Vagina (tissue), 2 donors: ENCODE results near the gene HACD1. TPM values are rescaled to one million over a fixed set of nuclear protein-coding genes. Genes with fewer than 3 reads are reported as not detected.

Experiments
- DNase-seq, 2 donors: peaks; one replicate each; pipeline ENCODE4 v3.0.0-alpha.2; 2017; ENCODE audit errors: extremely low spot score in 2 of 2
- H3K27ac ChIP-seq: fragments of 200-600 bp; sonication (generic); one replicate; pipeline ENCODE4 v1.5.1; 2019
- H3K27me3 ChIP-seq: fragments of 200-600 bp; sonication (generic); one replicate; pipeline ENCODE4 v1.5.1; 2019
- H3K36me3 ChIP-seq, 2 donors: fragments of 200-600 bp; sonication (generic); one replicate each; pipeline ENCODE4 v1.5.1; 2017 to 2019
- H3K4me1 ChIP-seq: fragments of 200-600 bp; sonication (generic); one replicate; pipeline ENCODE4 v1.5.1; 2019
- H3K4me3 ChIP-seq, 2 donors: fragments of 200-600 bp; sonication (generic); 1 replicate in 1 of 2; 2 replicates in 1 of 2; pipeline ENCODE4 v1.5.1; 2016 to 2019
- H3K9me3 ChIP-seq: fragments of 200-600 bp; sonication (generic); one replicate; pipeline ENCODE4 v1.5.1; 2019
- CTCF ChIP-seq, 3 experiments: fragments of 450-650 bp in 2 of 3; fragments of 200-600 bp in 1 of 3; sonication (generic) in 1 of 3; IDR thresholded peaks; one replicate each; pipeline ENCODE4 v1.5.1; 2017 to 2019; ENCODE audit warnings: antibody characterized with exemption in 3 of 3, mild to moderate bottlenecking in 2 of 3, moderate library complexity in 2 of 3
- POLR2A ChIP-seq, 2 donors: fragments of 450-650 bp; IDR thresholded peaks; one replicate each; pipeline ENCODE4 v1.6.1; 2017; ENCODE audit warnings: antibody characterized with exemption in 2 of 2, mild to moderate bottlenecking in 2 of 2, moderate library complexity in 2 of 2
- POLR2AphosphoS5 ChIP-seq, 2 donors: sonication (generic); formaldehyde crosslinking; IDR thresholded peaks; one replicate each; pipeline ENCODE4 v1.9.0; 2017; ENCODE audit warnings: antibody characterized with exemption in 2 of 2, mild to moderate bottlenecking in 2 of 2, low read depth in 1 of 2; ENCODE audit not compliant: insufficient read depth in 1 of 2
- intact Hi-C: fragments of 100-400 bp; cut with DNase I; formaldehyde crosslinking; loops from one replicate; pipeline ENCODE4 v1.15.1; 2023
- small RNA-seq: library from RNA; depleted of rRNA; stranded (forward); fragments of <200 nt; gene quantifications from one replicate; pipeline ENCODE3, GENCODE V24; 2016
- total RNA-seq: library from RNA; depleted of rRNA; stranded (reverse); fragments of >200 nt; gene quantifications from one replicate; pipeline ENCODE4 v1.2.3, GENCODE V29; 2016

Gene HACD1
- total RNA-seq, 1 donor from 2014 or later: 6.4 TPM

DNA sequence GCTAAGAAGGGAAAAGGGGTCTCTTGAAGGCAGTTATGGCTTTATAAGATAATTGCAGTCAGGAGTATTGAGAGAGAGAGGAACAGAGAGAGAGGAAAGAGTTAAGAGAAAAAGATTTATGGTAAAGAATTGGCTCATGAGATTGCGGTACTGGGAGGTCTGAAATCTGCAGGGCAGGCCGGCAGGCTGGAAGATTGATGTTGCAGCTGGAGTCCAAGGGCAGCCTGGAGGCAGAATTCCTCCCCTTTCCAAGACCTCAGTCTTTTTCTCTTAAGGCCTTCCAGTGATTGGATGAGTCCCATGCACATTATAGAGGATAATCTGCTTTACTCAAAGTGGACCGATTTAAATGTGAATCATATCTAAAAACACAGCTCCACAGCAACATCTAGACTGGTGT is 68.4 kb downstream of the HACD1 start:
- H3K4me1 ChIP-seq: no peaks in the 10 kb centered on the region
- H3K4me3 ChIP-seq: no peak overlapping the region
- no peak for DNase-seq
- TF ChIP-seq CTCF (IDR thresholded peaks at IDR 0.05) (no peak), POLR2A (IDR thresholded peaks at IDR 0.05) (no peak), POLR2AphosphoS5 (IDR thresholded peaks at IDR 0.05; ENCODE audit: insufficient read depth in 1 of 2, low read depth in 1 of 2) (no peak)
- no peaks in the 10 kb centered on the region for H3K9me3 ChIP-seq
- H3K27me3 ChIP-seq: no peaks in the 10 kb centered on the region
- H3K27ac ChIP-seq: no peak overlapping the region
- intact Hi-C loops: no loop called here
- H3K36me3 ChIP-seq: no peaks in the 10 kb centered on the region

GRCh38 chr10:17548162-17548561 is 69.0 kb downstream of the HACD1 start:
- Histone ChIP-seq H3K9me3 (no peaks in the 10 kb centered on the region), H3K27ac (no peak overlapping the region), H3K4me3 (no peak overlapping the region), H3K4me1 (no peaks in the 10 kb centered on the region), H3K27me3 (no peaks in the 10 kb centered on the region), H3K36me3 (no peaks in the 10 kb centered on the region)
- intact Hi-C loops: no loop called here
- no peak for DNase-seq
- TF ChIP-seq POLR2AphosphoS5 (IDR thresholded peaks at IDR 0.05; ENCODE audit: insufficient read depth in 1 of 2, low read depth in 1 of 2) (no peak), CTCF (IDR thresholded peaks at IDR 0.05) (no peak), POLR2A (IDR thresholded peaks at IDR 0.05) (no peak)

GRCh38 chr10:17547060-17547459 is 70.1 kb downstream of the HACD1 start:
- Histone ChIP-seq H3K4me1 (no peaks in the 10 kb centered on the region), H3K27me3 (no peaks in the 10 kb centered on the region), H3K4me3 (no peak overlapping the region), H3K27ac (no peak overlapping the region), H3K9me3 (no peaks in the 10 kb centered on the region), H3K36me3 (no peaks in the 10 kb centered on the region)
- DNase-seq: no peak
- TF ChIP-seq POLR2AphosphoS5 (IDR thresholded peaks at IDR 0.05; ENCODE audit: insufficient read depth in 1 of 2, low read depth in 1 of 2) (no peak), CTCF (IDR thresholded peaks at IDR 0.05) (no peak), POLR2A (IDR thresholded peaks at IDR 0.05) (no peak)
- intact Hi-C loops: no loop called here

GRCh38 chr10:17544465-17544864 is 72.7 kb downstream of the HACD1 start:
- DNase-seq: no peak
- H3K4me3 ChIP-seq: no peak overlapping the region
- no peaks in the 10 kb centered on the region for H3K4me1 ChIP-seq
- no peaks in the 10 kb centered on the region for H3K9me3 ChIP-seq
- no peak overlapping the region for H3K27ac ChIP-seq
- no peaks in the 10 kb centered on the region for H3K36me3 ChIP-seq
- TF ChIP-seq POLR2AphosphoS5 (IDR thresholded peaks at IDR 0.05; ENCODE audit: insufficient read depth in 1 of 2, low read depth in 1 of 2) (no peak), CTCF (IDR thresholded peaks at IDR 0.05) (no peak), POLR2A (IDR thresholded peaks at IDR 0.05) (no peak)
- H3K27me3 ChIP-seq: no peaks in the 10 kb centered on the region
- intact Hi-C loops: no loop called here

Small RNAs within 50 kb of the gene (small RNA-seq; reads per million reads assigned to genes)
- not detected for gene AC069542.2

Other genes with a start within 250 kb of the HACD1 start
- 1.2 TPM for gene ST8SIA6, start 162.8 kb downstream of the HACD1 start, total RNA-seq
- 16.0 TPM for gene STAM, start 26.8 kb upstream of the HACD1 start, total RNA-seq
- not detected for gene TMEM236, start 134.8 kb upstream of the HACD1 start, total RNA-seq
- 18.9 TPM for gene MRC1, start 192.0 kb upstream of the HACD1 start, total RNA-seq